22Rv1 (cell line): ENCODE measurements around the gene KLHL8.

Source experiments
- ZFX ChIP-seq: fragments of 450-650 bp; IDR thresholded peaks from 2 replicates; pipeline ENCODE4 v1.6.1; 2017; ENCODE audit warnings: antibody characterized with exemption, borderline replicate concordance
- TF ChIP-seq, protein P1 (sequence below): fragments of 450-650 bp; IDR thresholded peaks from 2 replicates; pipeline ENCODE4 v1.5.1; 2017; ENCODE audit warnings: mild to moderate bottlenecking

DNA sequence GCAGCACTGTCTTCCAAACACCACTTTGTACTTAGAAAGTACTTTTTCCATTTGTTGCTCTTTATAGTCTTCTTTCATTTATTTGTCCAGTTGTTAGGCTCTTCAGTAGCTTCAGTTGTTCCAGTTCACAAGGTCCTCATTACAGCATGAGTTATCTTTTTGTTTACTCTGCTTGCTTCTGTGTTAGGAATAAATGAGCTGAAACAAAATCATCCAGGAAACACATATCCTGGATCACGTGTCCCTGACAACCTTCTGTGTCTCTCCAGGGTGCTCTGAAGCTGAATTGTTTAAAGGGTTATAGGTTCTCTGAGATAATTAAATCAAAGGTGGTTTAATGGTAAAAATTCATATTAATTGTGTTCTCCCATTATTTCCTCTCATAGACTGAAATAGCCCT is 19.9 kb upstream of the KLHL8 start:
- TF ChIP-seq, protein P1, sequence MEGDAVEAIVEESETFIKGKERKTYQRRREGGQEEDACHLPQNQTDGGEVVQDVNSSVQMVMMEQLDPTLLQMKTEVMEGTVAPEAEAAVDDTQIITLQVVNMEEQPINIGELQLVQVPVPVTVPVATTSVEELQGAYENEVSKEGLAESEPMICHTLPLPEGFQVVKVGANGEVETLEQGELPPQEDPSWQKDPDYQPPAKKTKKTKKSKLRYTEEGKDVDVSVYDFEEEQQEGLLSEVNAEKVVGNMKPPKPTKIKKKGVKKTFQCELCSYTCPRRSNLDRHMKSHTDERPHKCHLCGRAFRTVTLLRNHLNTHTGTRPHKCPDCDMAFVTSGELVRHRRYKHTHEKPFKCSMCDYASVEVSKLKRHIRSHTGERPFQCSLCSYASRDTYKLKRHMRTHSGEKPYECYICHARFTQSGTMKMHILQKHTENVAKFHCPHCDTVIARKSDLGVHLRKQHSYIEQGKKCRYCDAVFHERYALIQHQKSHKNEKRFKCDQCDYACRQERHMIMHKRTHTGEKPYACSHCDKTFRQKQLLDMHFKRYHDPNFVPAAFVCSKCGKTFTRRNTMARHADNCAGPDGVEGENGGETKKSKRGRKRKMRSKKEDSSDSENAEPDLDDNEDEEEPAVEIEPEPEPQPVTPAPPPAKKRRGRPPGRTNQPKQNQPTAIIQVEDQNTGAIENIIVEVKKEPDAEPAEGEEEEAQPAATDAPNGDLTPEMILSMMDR: no peak
- no peak for TF ChIP-seq ZFX
